HepG2 (cell line): ENCODE data around the gene RPS6KB1. TPM values are rescaled to one million over a fixed set of nuclear protein-coding genes. Genes with fewer than 3 reads are reported as not detected.
"Not testable (repeated sequence)": the region's sequence is repeated elsewhere in the genome, so short reads cannot be mapped to it uniquely, and the experiment has no call there.

Source experiments
- ATAC-seq: fragments of 200-7000 bp; cut with Tn5 transposase; 3 replicates; pipeline ENCODE4 v1.9.1; 2020; ENCODE audit warnings: mild to moderate bottlenecking, moderate library complexity
- BruUV-seq: library from RNA; stranded (reverse); fragments of 400-500 nt; replicated peaks from 2 replicates; lab custom pipeline; 2021; lab: Mats Ljungman, UMichigan
- CTCF ChIA-PET: fragments of 300-600 bp; formaldehyde crosslinking; extraction: SDS; loops from one replicate; lab custom pipeline; 2021; ENCODE audit warnings: low total read pairs, inconsistent platforms, low intra/inter-chr PET ratio; lab: Yijun Ruan, JAX
- POLR2A ChIA-PET: fragments of 350-600 bp; sonication (Branson Sonifier 250); formaldehyde crosslinking; loops from one replicate; lab custom pipeline; 2020; ENCODE audit warnings: antibody characterized with exemption, inconsistent platforms; lab: Yijun Ruan, JAX
- DNase-seq: peaks from one replicate; pipeline ENCODE4 v3.0.0-alpha.2; 2015; ENCODE audit warnings: low spot score
- FAIRE-seq: peaks from 3 replicates; lab custom pipeline; 2011; peaks lifted over from hg19 to GRCh38; lab: Jason Lieb, UNC
- H2AFZ ChIP-seq: one replicate; pipeline ENCODE4 v1.6.1; 2011; ENCODE audit warnings: low read length, inconsistent platforms
- H3K27ac ChIP-seq: fragments of 300-600 bp; 3 replicates; pipeline ENCODE4 v1.8.0; 2011; ENCODE audit warnings: mixed run types, mild to moderate bottlenecking, mixed read lengths, low read length, inconsistent platforms; ENCODE audit not compliant: insufficient read depth; ENCODE audit errors: extremely low read length
- H3K27me3 ChIP-seq, 2 experiments: fragments of 200-600 bp in 1 of 2; 2 replicates in 1 of 2; 3 replicates in 1 of 2; pipeline versions ENCODE4 v1.6.0 to v1.8.0; 2011; ENCODE audit warnings: low read length in 2 of 2, mild to moderate bottlenecking in 2 of 2, moderate library complexity in 2 of 2, inconsistent platforms in 1 of 2; ENCODE audit not compliant: insufficient read depth in 2 of 2, control insufficient read depth in 1 of 2
- H3K36me3 ChIP-seq, 2 experiments: fragments of 200-600 bp in 1 of 2; replicated peaks in 1 of 2; 2 replicates in 1 of 2; 3 replicates in 1 of 2; pipeline versions ENCODE4 v1.5.1 to v1.8.0; 2011; ENCODE audit warnings: low read length in 2 of 2, inconsistent platforms in 1 of 2; ENCODE audit not compliant: insufficient read depth in 2 of 2, control insufficient read depth in 1 of 2
- H3K4me1 ChIP-seq: 2 replicates; pipeline ENCODE4 v1.5.1; 2012; ENCODE audit warnings: low read length, inconsistent platforms; ENCODE audit not compliant: insufficient read depth
- H3K4me2 ChIP-seq: 2 replicates; pipeline ENCODE4 v1.6.0; 2011; ENCODE audit warnings: low read depth, low read length, inconsistent platforms
- H3K4me3 ChIP-seq, 3 experiments: fragments of 200-600 bp in 1 of 3; sonication (generic), shearing (Covaris generic) in 1 of 3; replicated peaks in 1 of 3; 2 replicates each; pipeline ENCODE4 v1.5.1; 2011 to 2016; ENCODE audit warnings: low read length in 3 of 3, inconsistent platforms in 2 of 3, low read depth in 2 of 3, mild to moderate bottlenecking in 2 of 3, control low read depth in 1 of 3, mixed read lengths in 1 of 3; ENCODE audit not compliant: insufficient read depth in 1 of 3
- H3K79me2 ChIP-seq: one replicate; pipeline ENCODE4 v1.6.1; 2011; ENCODE audit warnings: low read length, inconsistent platforms; ENCODE audit not compliant: insufficient read depth
- H3K9ac ChIP-seq: 2 replicates; pipeline ENCODE4 v1.6.0; 2011; ENCODE audit warnings: mild to moderate bottlenecking, low read depth, low read length, inconsistent platforms; ENCODE audit not compliant: insufficient read depth
- H3K9me3 ChIP-seq: 2 replicates; pipeline ENCODE4 v1.5.1; 2012; ENCODE audit warnings: mild to moderate bottlenecking, low read length
- H4K20me1 ChIP-seq: 2 replicates; pipeline ENCODE4 v1.6.0; 2011; ENCODE audit warnings: inconsistent platforms, mild to moderate bottlenecking, low read length, moderate library complexity; ENCODE audit not compliant: insufficient read depth
- ZNF687 ChIP-seq: sonication (generic); formaldehyde crosslinking; IDR thresholded peaks from 2 replicates; pipeline ENCODE4 v1.5.1; 2020; ENCODE audit warnings: mild to moderate bottlenecking, missing genetic modification reagents, moderate library complexity
- WGBS: methylation state at CpG from one replicate; pipeline ENCODE4 v1.1.6; 2017; ENCODE audit warnings: low lambda C conversion rate; 5-methylcytosine and 5-hydroxymethylcytosine counted together
- in situ Hi-C: cut with HindIII; loops from 2 replicates; pipeline ENCODE4 v1.10.0; 2017; ENCODE audit warnings: low pct_unique_long_range_greater_than_20kb; ENCODE audit not compliant: extremely low pct_ligation_motif_present
- intact Hi-C: fragments of 100-400 bp; cut with micrococcal nuclease; formaldehyde crosslinking; loops from one replicate; pipeline ENCODE4 v1.10.0; 2022; ENCODE audit not compliant: unreplicated experiment
- polyA plus RNA-seq, 8 experiments: library from polyadenylated mRNA; depleted of rRNA in 3 of 8; stranded (reverse) in 7 of 8; unstranded in 1 of 8; fragments of >200 nt; fragmentation: Illumina TruSeq in 4 of 8; extraction: Trizol in 4 of 8; gene quantifications; 2 replicates each; pipeline versions ENCODE4 v1.2.1 to v1.2.3, GENCODE V29; 2011 to 2016; ENCODE audit warnings: low read depth in 4 of 8, missing spikeins in 1 of 8, mixed read lengths in 1 of 8; ENCODE audit not compliant: insufficient read depth in 1 of 8
- total RNA-seq, 5 experiments: library from RNA; depleted of rRNA; stranded (reverse); fragments of >200 nt; fragmentation: Illumina TruSeq; extraction: Trizol; gene quantifications; 2 replicates each; pipeline ENCODE4 v1.2.3, GENCODE V29; 2016; ENCODE audit warnings: low read depth in 1 of 5

Gene RPS6KB1
- total and polyA plus RNA-seq, 2 of the 13 experiments (the other 11 are each of a cell fraction or from before 2014, with no cell fraction given) = 16.5 to 42.2 TPM

DNA sequence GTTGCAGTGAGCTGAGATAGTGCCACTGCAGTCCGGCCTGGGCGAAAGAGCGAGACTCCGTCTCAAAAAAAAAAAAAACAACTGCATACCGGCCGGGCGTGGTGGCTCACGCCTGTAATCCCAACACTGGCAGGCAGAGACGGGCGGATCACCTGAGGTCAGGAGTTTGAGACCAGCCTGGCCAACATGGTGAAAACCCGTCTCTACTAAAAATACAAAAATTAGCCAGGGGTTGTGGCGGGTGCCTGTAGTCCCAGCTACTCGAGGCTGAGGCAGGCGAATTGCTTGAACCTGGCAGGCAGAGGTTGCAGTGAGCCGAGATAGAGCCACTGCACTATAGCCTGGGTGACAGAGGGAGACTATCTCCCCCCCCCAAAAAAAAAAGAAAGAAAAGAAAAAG lies 42.6 kb upstream of the RPS6KB1 start:
- H3K9ac ChIP-seq, FAIRE-seq, CTCF ChIA-PET, H3K27ac ChIP-seq, H2AFZ ChIP-seq, DNase-seq, H3K79me2 ChIP-seq, intact Hi-C loops, H4K20me1 ChIP-seq, H3K9me3 ChIP-seq, H3K36me3 ChIP-seq, ATAC-seq, H3K4me2 ChIP-seq, H3K27me3 ChIP-seq, in situ Hi-C loops, H3K4me3 ChIP-seq, BruUV-seq: not testable (repeated sequence)
- POLR2A ChIA-PET = interaction anchor here (5.5 to 20.0 kb wide), 3 partner anchors 13 to 97 kb away, joined by 75 to 501 read pairs (median 400); no protein-coding TSS in a partner anchor
- 98% methylated on average over 15 of the region's 15 CpGs for WGBS
- H3K4me1 ChIP-seq = peaks cover 95% of the 10 kb centered on the region
- peak; percentile 21; the same call in 1 of the 2 replicates for TF ChIP-seq ZNF687 (CRISPR knock-in tag)
